Measurements from ENCODE around the gene CELSR1.

Gene CELSR1

GRCh38 chr22:46349238-46349637 lies 188.2 kb downstream of the CELSR1 start:
- no peak for DNase-seq (ENCODE audit: low spot score)

- no peak for DNase-seq (ENCODE audit: low spot score)
Observed at GRCh38 chr22:46348099-46348695, 189.2 kb downstream of the CELSR1 start.

- DNase-seq (ENCODE audit: low spot score) = no peak
Observed at GRCh38 chr22:46347646-46348045, 189.8 kb downstream of the CELSR1 start.

DNA sequence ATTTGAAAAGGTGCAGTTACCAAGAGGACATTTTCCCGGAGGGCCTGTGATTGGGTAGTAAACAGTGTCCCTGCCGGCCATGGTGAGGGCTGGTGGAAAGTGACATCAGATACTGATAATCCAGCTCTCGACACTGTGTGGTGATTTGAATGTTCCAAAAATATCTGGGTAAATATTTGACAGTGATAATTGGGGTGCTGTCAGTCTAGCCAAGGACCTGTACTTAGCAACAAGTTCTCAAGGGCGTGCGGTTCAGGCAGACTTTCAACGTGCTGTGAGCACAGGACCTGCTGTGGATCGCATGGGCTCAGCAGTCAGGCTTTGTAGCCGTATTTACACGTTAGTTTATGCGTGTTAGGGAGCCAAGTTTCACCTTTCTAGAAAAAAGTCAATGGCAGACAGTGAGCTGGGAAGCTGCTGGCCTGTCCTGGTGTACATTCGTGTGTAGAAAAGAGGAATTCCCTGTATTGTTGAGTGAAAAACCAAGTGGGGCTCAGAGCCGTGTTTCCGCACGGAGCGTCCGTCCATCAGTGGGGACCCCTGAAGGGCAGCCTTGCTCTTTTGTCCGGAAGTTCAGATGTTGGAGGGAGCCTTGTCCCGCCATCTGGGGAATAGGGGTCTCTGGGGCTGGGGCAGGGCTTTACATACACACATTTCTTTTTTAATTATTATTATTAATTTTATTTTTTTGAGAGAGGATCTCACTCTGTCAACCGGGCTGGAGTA lies 190.6 kb downstream of the CELSR1 start:
- no peak for DNase-seq (ENCODE audit: low spot score)

- no peak for DNase-seq (ENCODE audit: low spot score)
Observed at GRCh38 chr22:46340676-46341075, 196.7 kb downstream of the CELSR1 start.

- DNase-seq (ENCODE audit: low spot score) = no peak
Observed at GRCh38 chr22:46339956-46340355, 197.5 kb downstream of the CELSR1 start.

DNA sequence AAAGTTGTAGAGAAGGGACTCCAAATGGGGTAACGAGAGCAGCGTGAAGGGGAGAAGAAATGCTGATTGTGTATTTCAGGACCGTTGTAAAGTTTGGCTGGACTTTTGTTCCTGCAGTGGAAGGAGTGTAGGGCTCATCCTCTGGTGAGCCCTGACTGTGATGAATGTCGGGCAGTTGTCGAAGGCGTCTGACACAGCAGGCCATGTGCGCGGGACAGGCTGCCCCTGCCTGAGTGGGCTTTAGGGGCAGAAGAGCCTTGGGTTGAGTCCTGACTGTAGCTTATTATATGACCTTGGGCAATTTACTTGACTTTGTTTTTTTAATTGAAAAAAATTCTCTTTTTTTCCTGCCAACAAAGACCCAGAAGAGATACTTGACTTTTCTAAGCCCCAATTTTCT lies 198.8 kb downstream of the CELSR1 start:
- DNase-seq (ENCODE audit: low spot score) = no peak

DNA sequence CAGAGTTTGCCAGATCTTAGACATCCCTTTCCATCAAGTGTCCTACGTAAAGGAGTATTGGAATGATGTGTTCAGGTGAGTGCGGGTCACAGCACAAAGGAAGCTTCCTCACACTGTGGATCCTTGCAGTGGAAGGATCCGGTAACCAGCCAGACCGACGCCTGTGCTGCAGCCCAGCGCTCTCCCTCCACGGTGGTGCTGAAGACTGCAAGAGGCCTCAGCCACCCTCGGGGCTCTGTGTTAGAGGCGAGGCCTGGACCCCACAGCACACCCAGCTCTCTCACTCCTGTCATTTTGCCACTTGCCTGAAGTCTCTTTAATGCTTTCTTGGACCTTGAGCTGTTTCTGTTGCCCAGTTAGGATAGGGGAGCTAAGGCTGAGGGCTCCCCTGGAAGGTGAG lies 199.6 kb downstream of the CELSR1 start:
- DNase-seq (ENCODE audit: low spot score) = no peak

- peak; percentile 43 for DNase-seq (ENCODE audit: low spot score)
Observed at GRCh38 chr22:46336119-46337078, 201.0 kb downstream of the CELSR1 start.

DNA sequence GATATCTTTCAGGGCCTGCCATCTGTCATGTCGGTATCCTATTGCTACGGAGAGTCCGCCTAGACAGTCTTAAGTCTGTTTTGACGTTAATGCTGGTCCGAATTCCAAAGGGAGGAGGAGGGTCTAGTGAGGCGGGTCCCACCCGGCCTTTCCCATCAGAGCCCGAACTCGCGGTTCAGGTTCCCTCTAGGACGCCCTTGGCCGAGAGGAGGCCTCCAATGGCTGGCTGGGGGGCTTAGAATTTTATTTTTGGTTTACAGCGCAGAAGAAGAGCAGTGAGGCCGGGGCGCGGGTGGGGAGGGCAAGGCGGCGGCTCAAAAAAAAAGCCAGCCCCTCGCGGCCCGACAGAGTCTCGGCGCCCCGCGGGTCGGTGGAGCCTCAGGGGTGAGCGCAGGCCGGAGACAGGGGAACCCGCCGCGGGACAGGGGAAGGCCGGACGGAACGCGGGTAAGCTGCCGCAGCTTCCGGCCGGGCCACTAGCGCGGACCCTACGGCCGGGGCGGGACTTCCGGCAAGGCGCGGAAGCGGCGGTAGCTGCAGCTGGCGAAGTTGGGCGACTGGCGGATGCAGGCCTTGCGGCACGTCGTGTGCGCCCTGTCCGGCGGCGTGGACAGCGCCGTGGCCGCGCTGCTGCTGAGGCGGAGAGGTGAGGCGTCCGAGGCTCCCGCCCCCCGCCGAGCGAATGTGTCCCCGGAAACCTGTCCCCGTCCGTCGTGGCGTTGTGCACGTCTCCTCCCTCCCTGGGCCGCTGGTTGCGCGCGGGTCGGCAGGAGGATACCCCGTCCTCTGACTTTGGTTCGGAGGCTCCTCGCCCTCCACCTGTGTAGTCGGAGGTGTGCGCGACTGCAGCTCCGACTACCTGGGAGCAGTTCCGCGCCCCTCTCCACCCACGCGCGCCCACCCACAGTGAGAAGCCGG lies 202.0 kb downstream of the CELSR1 start, which contains the start of gene TRMU:
Gene TRMU, plus strand, starts transcription at position 514 of the 918 bp plus-strand sequence. Its CDS starts 51 bp downstream, at position 565.
- peak; percentile 97 for DNase-seq (ENCODE audit: low spot score)

DNA sequence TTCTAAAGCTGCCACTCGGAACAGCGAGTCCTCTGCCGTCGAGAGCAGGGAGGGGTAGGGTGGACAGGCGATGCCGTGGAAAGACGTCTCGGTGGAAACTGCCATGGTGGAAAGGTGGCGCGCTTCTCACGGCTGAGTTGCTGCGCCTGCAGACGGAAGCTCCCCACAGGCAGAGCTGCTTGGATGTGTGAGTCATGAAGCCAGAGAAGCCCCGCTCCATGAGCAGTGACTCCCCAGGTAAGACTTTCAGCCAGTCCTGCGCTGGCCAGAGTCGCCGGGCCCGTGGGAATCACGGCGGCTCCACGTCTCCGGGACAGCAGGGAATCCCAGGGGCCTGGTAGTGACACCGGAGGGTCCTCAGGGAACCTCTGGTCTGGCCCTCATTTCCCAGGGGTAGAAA lies 205.9 kb downstream of the CELSR1 start:
- no peak for DNase-seq (ENCODE audit: low spot score)

GRCh38 chr22:46330426-46330825 lies 207.0 kb downstream of the CELSR1 start:
- no peak for DNase-seq (ENCODE audit: low spot score)

DNA sequence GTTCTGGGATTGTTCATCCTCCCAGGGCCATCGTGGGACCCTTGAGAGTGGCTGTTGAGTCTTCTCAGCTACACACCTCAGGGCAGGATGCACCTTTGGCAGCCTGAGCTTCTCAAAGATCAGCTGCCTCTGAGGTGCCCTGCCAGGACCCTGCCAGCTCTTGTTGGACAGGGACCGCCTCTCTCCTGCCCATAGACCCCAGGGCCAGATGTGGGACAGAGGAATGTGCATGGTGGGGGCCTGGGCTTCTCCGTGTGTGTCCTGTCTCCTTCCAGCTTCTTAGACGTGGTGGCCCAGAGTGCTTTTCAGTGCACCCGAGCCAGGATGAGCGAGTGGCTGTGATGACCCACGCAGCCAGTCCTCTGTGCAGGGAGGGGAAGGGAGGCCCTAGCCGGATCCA lies 207.8 kb downstream of the CELSR1 start:
- no peak for DNase-seq (ENCODE audit: low spot score)

DNA sequence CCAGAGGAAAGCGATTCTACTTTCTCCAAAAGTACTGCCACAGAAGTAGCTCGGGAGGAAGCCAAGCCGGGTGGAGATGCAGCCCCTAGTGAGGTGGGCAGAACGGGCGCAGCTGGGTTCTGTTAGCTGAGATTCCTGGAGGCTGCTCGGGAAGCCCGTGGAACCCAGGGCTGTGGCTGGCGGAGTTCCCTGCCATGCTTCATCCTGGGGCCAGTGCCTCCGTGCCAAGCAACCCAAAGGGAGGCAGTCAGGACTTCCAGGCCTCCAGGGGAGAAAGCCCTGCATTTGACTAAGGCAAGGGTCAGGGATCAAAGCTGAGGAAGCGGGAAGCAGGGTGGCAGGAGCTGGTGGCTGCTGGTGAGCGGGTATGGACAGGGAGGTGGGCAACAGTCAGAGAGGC lies 208.6 kb downstream of the CELSR1 start:
- DNase-seq (ENCODE audit: low spot score) = no peak

GRCh38 chr22:46327691-46328465 lies 209.5 kb downstream of the CELSR1 start:
- DNase-seq (ENCODE audit: low spot score) = no peak

- DNase-seq (ENCODE audit: low spot score) = no peak
Observed at GRCh38 chr22:46326066-46326680, 211.2 kb downstream of the CELSR1 start.

DNA sequence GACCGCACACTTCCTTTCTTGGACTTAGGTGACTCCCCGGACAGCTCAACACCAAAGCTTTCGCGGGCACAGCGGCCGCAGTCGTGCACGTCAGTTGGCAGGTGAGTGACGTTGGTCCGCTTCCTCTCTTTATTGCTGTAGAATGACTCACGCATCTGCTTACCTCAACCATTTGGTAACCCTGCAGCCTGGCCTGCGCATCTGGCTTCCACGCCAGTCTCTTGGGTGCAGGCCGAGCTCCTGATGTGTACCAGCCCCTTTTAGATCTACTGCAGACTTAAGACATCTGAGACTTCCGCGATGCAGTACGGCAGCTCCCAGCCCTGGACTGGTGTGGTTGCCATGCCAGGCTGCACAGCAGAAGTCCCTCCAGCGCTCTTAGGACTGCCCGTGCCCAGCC lies 214.3 kb downstream of the CELSR1 start:
- DNase-seq (ENCODE audit: low spot score) = no peak

DNA sequence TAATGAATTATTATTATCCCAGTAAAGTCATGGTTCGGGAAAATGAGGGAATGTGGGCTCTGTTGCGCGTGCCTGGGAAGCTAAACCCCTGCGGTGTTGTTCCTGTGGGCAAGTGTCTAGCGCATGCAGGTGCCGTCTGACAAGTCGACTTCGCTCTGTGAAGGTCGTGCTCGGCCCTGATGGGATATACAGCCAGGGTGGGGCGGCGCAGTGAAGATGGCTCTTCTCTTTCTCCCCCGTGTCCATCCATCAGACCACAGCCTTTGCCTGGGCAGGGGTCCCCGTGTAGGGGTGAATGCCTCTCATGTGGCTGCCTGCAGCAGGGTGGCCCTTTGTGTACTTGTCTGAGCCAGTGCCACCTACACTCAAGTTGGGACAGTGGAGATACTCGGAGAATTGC lies 214.7 kb downstream of the CELSR1 start:
- no peak for DNase-seq (ENCODE audit: low spot score)

DNA sequence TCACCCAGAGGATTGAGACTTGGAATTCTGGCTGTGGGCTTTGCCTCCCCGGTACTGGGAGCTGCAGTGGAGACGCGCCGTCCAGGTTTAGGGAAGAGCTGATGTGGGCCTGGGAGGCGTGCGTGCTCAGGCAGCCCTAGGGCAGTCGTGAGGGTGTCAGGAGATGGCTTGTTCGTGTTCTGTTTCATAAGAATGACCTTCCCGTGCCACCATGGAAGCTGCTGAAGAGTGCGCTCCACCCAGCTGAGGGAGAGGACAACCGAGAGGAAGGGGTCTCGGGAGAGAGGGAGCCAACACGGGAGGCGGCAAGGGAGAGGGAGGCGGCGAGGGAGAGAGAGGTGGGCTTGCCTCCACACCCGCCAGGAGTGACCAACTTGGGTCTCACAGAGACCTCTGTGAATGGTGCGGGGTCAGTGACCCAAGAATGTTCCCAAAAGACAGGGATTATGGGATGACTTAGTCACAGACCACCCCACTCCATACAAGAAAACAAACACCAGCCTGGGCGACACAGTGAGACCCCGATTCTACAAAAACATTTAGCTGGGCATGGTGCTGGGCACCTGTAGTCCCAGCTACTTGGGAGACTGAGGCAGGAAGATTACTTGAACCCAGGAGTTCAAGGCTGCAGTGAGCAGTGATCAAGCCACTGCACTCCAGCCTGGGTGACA lies 216.6 kb downstream of the CELSR1 start:
- no peak for DNase-seq (ENCODE audit: low spot score)

All from HuH-7 (cell line).